DOHH2 (cell line): Measurements from ENCODE around the gene PDE11A.

Source experiments
- EZH2phosphoT487 ChIP-seq: fragments of 200-600 bp; sonication (generic); IDR thresholded peaks from 2 replicates; pipeline ENCODE4 v1.6.1; 2017; ENCODE audit warnings: borderline replicate concordance, mild to moderate bottlenecking, antibody characterized with exemption, low read length, moderate library complexity, mixed read lengths
- TF ChIP-seq, protein P1 (sequence below): fragments of 200-600 bp; sonication (generic); IDR thresholded peaks from one replicate; pipeline ENCODE4 v1.5.1; 2014; ENCODE audit warnings: antibody characterized with exemption, mild to moderate bottlenecking, low read depth, low read length; ENCODE audit not compliant: poor library complexity, severe bottlenecking

DNA sequence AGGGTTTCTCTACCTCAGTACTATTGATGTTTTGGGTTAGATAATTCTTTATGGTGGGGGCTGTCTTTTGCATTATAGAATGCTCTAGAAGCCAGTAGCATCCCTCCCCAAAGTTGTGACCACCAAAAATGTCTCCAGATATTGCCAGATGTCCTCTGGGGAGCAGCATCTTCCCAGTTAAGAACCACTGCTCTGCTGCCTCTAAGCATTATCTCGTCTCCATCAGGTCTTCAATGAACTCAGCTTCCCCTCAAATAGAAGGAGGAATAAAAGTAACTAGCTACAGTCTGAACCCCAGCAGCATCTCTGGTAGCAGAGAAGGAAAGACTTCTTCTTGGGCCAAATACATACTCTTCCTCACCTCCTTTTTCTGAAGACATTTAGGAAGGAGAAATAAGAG lies 435.9 kb downstream of the PDE11A start:
- TF ChIP-seq, protein P1, sequence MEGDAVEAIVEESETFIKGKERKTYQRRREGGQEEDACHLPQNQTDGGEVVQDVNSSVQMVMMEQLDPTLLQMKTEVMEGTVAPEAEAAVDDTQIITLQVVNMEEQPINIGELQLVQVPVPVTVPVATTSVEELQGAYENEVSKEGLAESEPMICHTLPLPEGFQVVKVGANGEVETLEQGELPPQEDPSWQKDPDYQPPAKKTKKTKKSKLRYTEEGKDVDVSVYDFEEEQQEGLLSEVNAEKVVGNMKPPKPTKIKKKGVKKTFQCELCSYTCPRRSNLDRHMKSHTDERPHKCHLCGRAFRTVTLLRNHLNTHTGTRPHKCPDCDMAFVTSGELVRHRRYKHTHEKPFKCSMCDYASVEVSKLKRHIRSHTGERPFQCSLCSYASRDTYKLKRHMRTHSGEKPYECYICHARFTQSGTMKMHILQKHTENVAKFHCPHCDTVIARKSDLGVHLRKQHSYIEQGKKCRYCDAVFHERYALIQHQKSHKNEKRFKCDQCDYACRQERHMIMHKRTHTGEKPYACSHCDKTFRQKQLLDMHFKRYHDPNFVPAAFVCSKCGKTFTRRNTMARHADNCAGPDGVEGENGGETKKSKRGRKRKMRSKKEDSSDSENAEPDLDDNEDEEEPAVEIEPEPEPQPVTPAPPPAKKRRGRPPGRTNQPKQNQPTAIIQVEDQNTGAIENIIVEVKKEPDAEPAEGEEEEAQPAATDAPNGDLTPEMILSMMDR: no peak
- no peak for TF ChIP-seq EZH2phosphoT487
